Frontal cortex (tissue), 1 donor: ENCODE results near the gene SKIC2. TPM values are rescaled to one million over a fixed set of nuclear protein-coding genes. Genes with fewer than 3 reads are reported as not detected.

Source experiments
- small RNA-seq: library from RNA; depleted of rRNA; stranded (forward); fragments of <200 nt; gene quantifications from one replicate; pipeline ENCODE3, GENCODE V24; 2014
- total RNA-seq: library from RNA; depleted of rRNA; stranded (reverse); fragments of >200 nt; gene quantifications from one replicate; pipeline ENCODE4 v1.2.3, GENCODE V29; 2014

Gene SKIC2
- total RNA-seq, 1 donor from 2014 or later = 30.2 TPM

Small RNAs within 50 kb of the gene (small RNA-seq; reads per million reads assigned to genes)
- not detected for gene AL645922.1

Other genes starting within 250 kb of the SKIC2 start
- gene LY6G6D, start 243.8 kb upstream of the SKIC2 start, total RNA-seq = not detected
- gene LY6G6C, start 237.4 kb upstream of the SKIC2 start, total RNA-seq = not detected
- gene MPIG6B, start 235.8 kb upstream of the SKIC2 start, total RNA-seq = not detected
- 90.9 TPM for gene DDAH2, start 229.9 kb upstream of the SKIC2 start, total RNA-seq
- 26.1 TPM for gene CLIC1, start 222.6 kb upstream of the SKIC2 start, total RNA-seq
- 2.9 TPM for gene MSH5, start 219.2 kb upstream of the SKIC2 start, total RNA-seq
- 0.82 TPM for gene SAPCD1, start 196.5 kb upstream of the SKIC2 start, total RNA-seq
- gene VWA7, start 181.8 kb upstream of the SKIC2 start, total RNA-seq = under 0.01 TPM
- 34.6 TPM for gene VARS1, start 163.4 kb upstream of the SKIC2 start, total RNA-seq
- 23.6 TPM for gene LSM2, start 152.2 kb upstream of the SKIC2 start, total RNA-seq
- 5.7 TPM for gene HSPA1L, start 143.9 kb upstream of the SKIC2 start, total RNA-seq
- gene HSPA1A, start 143.6 kb upstream of the SKIC2 start, total RNA-seq = 111 TPM
- 180 TPM for gene HSPA1B, start 131.4 kb upstream of the SKIC2 start, total RNA-seq
- 19.6 TPM for gene NEU1, start 96.4 kb upstream of the SKIC2 start, total RNA-seq
- gene SLC44A4, start 80.2 kb upstream of the SKIC2 start, total RNA-seq = not detected
- gene EHMT2, start 61.5 kb upstream of the SKIC2 start, total RNA-seq = 102 TPM
- gene ZBTB12, start 57.1 kb upstream of the SKIC2 start, total RNA-seq = 25.7 TPM
- 3.7 TPM for gene C2, start 31.5 kb upstream of the SKIC2 start, total RNA-seq
- gene CFB, start 13.1 kb upstream of the SKIC2 start, total RNA-seq = 0.82 TPM
- gene NELFE, start 204 bp upstream of the SKIC2 start, total RNA-seq = 45.7 TPM
- gene DXO, start 13.0 kb downstream of the SKIC2 start, total RNA-seq = 7.3 TPM
- 10.6 TPM for gene C4A, start 22.9 kb downstream of the SKIC2 start, total RNA-seq
- gene C4B, start 55.6 kb downstream of the SKIC2 start, total RNA-seq = 9.0 TPM
- gene CYP21A2, start 79.2 kb downstream of the SKIC2 start, total RNA-seq = under 0.01 TPM
- 4.5 TPM for gene TNXB, start 150.2 kb downstream of the SKIC2 start, total RNA-seq
- 13.0 TPM for gene ATF6B, start 169.1 kb downstream of the SKIC2 start, total RNA-seq
- 4.5 TPM for gene FKBPL, start 171.1 kb downstream of the SKIC2 start, total RNA-seq
- gene PRRT1, start 192.8 kb downstream of the SKIC2 start, total RNA-seq = 0.41 TPM
- gene PPT2, start 195.0 kb downstream of the SKIC2 start, total RNA-seq = 9.8 TPM
- 5.7 TPM for gene EGFL8, start 205.4 kb downstream of the SKIC2 start, total RNA-seq
- gene AGPAT1, start 216.9 kb downstream of the SKIC2 start, total RNA-seq = 14.3 TPM
- gene RNF5, start 219.2 kb downstream of the SKIC2 start, total RNA-seq = 104 TPM
- 0.82 TPM for gene AGER, start 225.1 kb downstream of the SKIC2 start, total RNA-seq
- gene PBX2, start 231.0 kb downstream of the SKIC2 start, total RNA-seq = 11.8 TPM
- gene GPSM3, start 233.5 kb downstream of the SKIC2 start, total RNA-seq = 0.41 TPM